Measurements from ENCODE around the gene SNCG. TPM values are rescaled to one million over a fixed set of nuclear protein-coding genes. Genes with fewer than 3 reads are reported as not detected.

SNCG gene
- polyA plus RNA-seq, 4 donors, result 2.4 to 44.8 (median 3.3) TPM

DNA sequence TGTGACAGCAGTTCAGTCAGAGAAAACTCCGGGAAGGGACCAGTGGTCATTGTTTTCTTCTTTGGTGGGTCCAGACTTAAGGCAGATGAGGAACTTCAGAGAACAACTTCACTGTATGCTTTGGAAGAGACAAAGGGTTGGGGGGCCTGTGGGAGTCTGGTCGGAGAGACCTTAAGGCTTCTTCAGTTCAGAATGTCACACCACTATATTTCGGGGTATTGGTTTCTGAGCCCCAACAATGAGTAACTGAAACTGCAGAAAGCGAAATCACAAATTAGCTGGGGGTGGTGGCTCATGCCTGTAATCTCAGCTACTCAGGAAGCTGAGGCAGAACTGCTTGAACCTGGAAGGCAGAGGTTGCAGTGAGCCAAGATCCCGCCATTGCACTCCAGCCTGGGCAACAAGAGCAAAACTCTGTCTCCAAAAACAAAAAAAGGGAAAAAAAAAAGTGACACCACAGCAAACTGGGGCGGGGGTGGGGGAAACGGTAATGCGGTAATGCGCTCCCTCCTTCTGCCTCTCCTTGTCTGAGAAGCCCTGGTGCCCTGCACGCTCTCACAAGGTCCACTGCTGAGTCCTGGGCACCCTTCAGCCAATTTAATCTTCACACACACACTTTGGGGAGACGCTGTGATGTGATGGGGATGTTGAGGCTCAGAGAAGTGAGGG lies 7.7 kb downstream of the SNCG start:
- FAIRE-seq, result no peak
- WGBS, 3 donors, result 57 to 82% (median 69%) methylated on average over 11 of the region's 11 CpGs
- Histone ChIP-seq H3K4me1 (ENCODE audit: control insufficient read depth in 3 of 3, insufficient read depth in 2 of 3, low read depth in 1 of 3, low read length in 2 of 3) (peaks cover 0 to 40% (median 4%) of the 10 kb centered on the region in 3 donors), H3K36me3 (ENCODE audit: control insufficient read depth in 3 of 3, insufficient read depth in 2 of 3, low read depth in 1 of 3, low read length in 3 of 3) (no peaks in the 10 kb centered on the region), H3K27ac (ENCODE audit: low read depth in 1 of 3, low read length in 2 of 3) (no peak overlapping the region), H3K9me3 (ENCODE audit: control insufficient read depth in 2 of 2, insufficient read depth in 1 of 2, low read depth in 1 of 2, low read length in 1 of 2) (no peaks in the 10 kb centered on the region), H3K27me3 (ENCODE audit: control insufficient read depth in 3 of 3, insufficient read depth in 3 of 3, low read length in 3 of 3) (peaks cover 0 to 22% (median 0%) of the 10 kb centered on the region in 3 donors), H3K4me3 (ENCODE audit: low read depth in 1 of 3, low read length in 3 of 3) (no peak overlapping the region)
- DNase-seq, result no peak

DNA sequence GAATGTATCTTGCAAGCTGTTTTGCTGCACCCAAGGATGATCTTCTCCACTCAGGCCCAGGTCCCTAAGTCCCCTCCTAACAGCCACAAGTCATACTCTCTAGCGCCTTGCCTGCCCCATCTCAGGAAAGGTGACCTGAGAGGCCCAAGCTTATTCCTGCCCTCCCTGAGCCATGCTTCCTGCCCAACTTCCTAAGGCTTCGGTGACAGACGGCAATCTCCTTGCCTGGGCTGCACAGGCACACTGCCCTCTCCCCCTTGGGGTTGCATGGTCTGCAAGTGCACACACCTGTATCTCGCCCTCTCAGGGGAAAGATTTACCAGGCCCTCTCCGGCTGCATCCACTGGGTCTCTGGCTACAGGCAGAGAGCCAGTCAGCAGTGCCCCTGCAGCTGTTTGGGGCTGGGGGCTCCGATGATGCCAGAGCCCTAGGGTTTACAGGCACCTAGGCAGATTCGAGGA lies 9.1 kb downstream of the SNCG start:
- 68 to 80% (median 69%) methylated on average over 7 of the region's 7 CpGs for WGBS, 3 donors
- Histone ChIP-seq H3K27ac (ENCODE audit: low read depth in 1 of 3, low read length in 2 of 3) (no peak overlapping the region), H3K4me3 (ENCODE audit: low read depth in 1 of 3, low read length in 3 of 3) (no peak overlapping the region), H3K27me3 (ENCODE audit: control insufficient read depth in 3 of 3, insufficient read depth in 3 of 3, low read length in 3 of 3) (peaks cover 0 to 26% (median 0%) of the 10 kb centered on the region in 3 donors), H3K4me1 (ENCODE audit: control insufficient read depth in 3 of 3, insufficient read depth in 2 of 3, low read depth in 1 of 3, low read length in 2 of 3) (peaks cover 4 to 50% (median 5%) of the 10 kb centered on the region in 3 donors), H3K9me3 (ENCODE audit: control insufficient read depth in 2 of 2, insufficient read depth in 1 of 2, low read depth in 1 of 2, low read length in 1 of 2) (no peaks in the 10 kb centered on the region), H3K36me3 (ENCODE audit: control insufficient read depth in 3 of 3, insufficient read depth in 2 of 3, low read depth in 1 of 3, low read length in 3 of 3) (no peaks in the 10 kb centered on the region)
- DNase-seq, result no peak
- no peak for FAIRE-seq

DNA sequence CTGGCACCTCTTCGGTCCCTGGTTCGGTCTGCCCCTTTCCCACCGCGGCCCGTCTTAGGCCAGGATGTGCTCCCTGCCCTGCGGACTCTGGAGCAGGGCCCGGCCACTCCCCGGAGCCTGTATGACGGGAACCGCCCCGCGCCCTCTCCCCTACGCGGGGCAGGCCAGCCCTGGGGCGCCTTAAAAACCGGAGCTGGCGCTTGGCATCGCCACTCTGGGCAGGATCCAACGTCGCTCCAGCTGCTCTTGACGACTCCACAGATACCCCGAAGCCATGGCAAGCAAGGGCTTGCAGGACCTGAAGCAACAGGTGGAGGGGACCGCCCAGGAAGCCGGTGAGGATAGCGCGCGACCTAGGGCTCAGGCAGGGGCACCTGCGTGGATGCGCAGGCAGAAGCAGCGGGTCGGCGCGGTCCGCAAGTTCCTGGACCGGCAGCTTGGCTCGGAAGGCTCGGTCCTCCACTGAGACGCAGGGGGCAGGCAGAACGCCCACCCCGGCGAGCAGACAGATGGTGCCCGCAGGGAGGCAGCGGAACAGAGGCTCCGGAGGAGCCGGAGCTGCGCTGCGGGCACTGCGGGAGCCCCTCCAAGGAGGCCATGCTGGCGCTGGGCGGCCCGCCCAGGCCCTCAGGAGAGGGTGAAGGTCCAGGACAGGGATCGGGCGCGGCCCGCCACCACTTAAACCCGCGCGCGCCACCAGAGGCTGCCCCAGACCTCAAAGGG lies 10.0 kb downstream of the SNCG start, which contains the start of gene ADIRF:
Gene ADIRF, plus strand, starts transcription at position 212 of the 723 bp plus-strand sequence. Its CDS starts 63 bp downstream, at position 275.
- Histone ChIP-seq H3K4me3 (ENCODE audit: low read depth in 1 of 3, low read length in 3 of 3) (peak within 1 kb of the TSS; percentile 17 to 51 (median 28)), H3K36me3 (ENCODE audit: control insufficient read depth in 3 of 3, insufficient read depth in 2 of 3, low read depth in 1 of 3, low read length in 3 of 3) (no peaks in the 10 kb centered on the region), H3K27me3 (ENCODE audit: control insufficient read depth in 3 of 3, insufficient read depth in 3 of 3, low read length in 3 of 3) (peaks cover 0 to 30% (median 0%) of the 10 kb centered on the region in 3 donors), H3K4me1 (ENCODE audit: control insufficient read depth in 3 of 3, insufficient read depth in 2 of 3, low read depth in 1 of 3, low read length in 2 of 3) (peaks cover 4 to 50% (median 5%) of the 10 kb centered on the region in 3 donors), H3K9me3 (ENCODE audit: control insufficient read depth in 2 of 2, insufficient read depth in 1 of 2, low read depth in 1 of 2, low read length in 1 of 2) (no peaks in the 10 kb centered on the region), H3K27ac (ENCODE audit: low read depth in 1 of 3, low read length in 2 of 3) (peak within 1 kb of the TSS in 2 of 3 donors; percentile 85 to 95)
- no peak for FAIRE-seq
- DNase-seq, result peak; percentile 68 to 88
- WGBS, 3 donors, result 3 to 15% (median 14%) methylated on average over 46 to 59 of the region's 59 CpGs

DNA sequence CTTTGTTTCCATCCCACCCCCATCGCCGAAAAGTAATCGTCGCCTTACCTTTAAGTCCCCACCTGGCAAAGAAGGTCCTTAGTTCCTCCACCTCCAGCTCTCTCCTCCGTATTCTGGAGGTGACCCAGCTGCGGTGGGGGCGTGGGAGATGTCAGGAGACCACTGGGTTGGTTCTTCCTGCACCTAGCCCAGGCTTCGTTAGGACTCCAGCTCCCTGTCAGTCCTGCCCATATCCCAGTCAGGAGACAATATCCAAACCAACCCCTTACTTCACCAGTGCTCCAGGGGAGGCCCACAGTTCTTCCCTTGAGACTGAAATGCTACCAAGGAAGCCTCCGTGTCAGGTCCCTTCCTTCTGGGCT lies 10.6 kb downstream of the SNCG start:
- H3K4me3 ChIP-seq (ENCODE audit: low read depth in 1 of 3, low read length in 3 of 3), result peak overlapping the region in 1 of 3 donors; percentile 51
- 16 to 40% (median 23%) methylated on average over 9 of the region's 9 CpGs for WGBS, 3 donors
- no peaks in the 10 kb centered on the region for H3K36me3 ChIP-seq (ENCODE audit: control insufficient read depth in 3 of 3, insufficient read depth in 2 of 3, low read depth in 1 of 3, low read length in 3 of 3)
- H3K4me1 ChIP-seq (ENCODE audit: control insufficient read depth in 3 of 3, insufficient read depth in 2 of 3, low read depth in 1 of 3, low read length in 2 of 3), result peaks cover 4 to 50% (median 5%) of the 10 kb centered on the region in 3 donors
- peak overlapping the region in 2 of 3 donors; percentile 85 to 95 for H3K27ac ChIP-seq (ENCODE audit: low read depth in 1 of 3, low read length in 2 of 3)
- peaks cover 0 to 32% (median 0%) of the 10 kb centered on the region in 3 donors for H3K27me3 ChIP-seq (ENCODE audit: control insufficient read depth in 3 of 3, insufficient read depth in 3 of 3, low read length in 3 of 3)
- FAIRE-seq (no peak), DNase-seq (no peak)
- no peaks in the 10 kb centered on the region for H3K9me3 ChIP-seq (ENCODE audit: control insufficient read depth in 2 of 2, insufficient read depth in 1 of 2, low read depth in 1 of 2, low read length in 1 of 2)

DNA sequence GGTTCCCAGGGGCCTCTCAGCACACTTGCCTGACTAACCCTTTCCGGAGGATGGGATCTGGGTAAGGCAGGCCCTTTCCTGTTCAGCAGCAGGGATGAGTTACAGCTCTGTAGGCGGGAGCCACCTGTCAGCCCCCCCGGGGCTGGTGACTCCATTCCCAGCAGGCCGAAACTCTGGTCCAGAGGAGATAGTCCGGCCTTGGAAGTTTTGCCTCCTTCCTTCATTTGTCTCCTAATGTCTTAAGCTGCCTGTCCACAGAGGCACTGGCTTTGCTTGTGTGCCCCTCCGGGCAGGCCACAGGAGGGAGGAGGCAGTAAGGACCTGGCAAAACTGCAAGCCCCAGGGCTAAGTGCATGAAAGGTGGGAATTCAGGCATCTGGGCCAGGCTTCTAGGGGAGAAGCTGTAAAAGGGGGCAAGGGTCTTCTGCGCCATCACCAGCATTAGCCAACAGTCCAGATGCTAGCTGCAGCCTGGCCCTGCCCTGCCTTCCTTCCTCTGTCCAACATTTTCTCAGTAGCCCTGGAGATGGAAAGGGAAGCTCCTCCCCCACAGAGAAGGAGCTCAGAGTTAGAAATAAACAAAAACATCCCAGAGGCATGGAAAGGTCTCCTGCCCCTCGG lies 11.1 kb downstream of the SNCG start:
- H3K36me3 ChIP-seq (ENCODE audit: control insufficient read depth in 3 of 3, insufficient read depth in 2 of 3, low read depth in 1 of 3, low read length in 3 of 3), result no peaks in the 10 kb centered on the region
- H3K9me3 ChIP-seq (ENCODE audit: control insufficient read depth in 2 of 2, insufficient read depth in 1 of 2, low read depth in 1 of 2, low read length in 1 of 2), result no peaks in the 10 kb centered on the region
- H3K4me3 ChIP-seq (ENCODE audit: low read depth in 1 of 3, low read length in 3 of 3), result peak overlapping the region in 2 of 3 donors; percentile 51 to 71
- FAIRE-seq (no peak), DNase-seq (peak; percentile 40 to 41)
- whole genome bisulfite sequencing, 3 donors, result 59 to 63% (median 61%) methylated on average over 8 of the region's 8 CpGs
- H3K27ac ChIP-seq (ENCODE audit: low read depth in 1 of 3, low read length in 2 of 3), result peak overlapping the region in 2 of 3 donors; percentile 85 to 95
- H3K27me3 ChIP-seq (ENCODE audit: control insufficient read depth in 3 of 3, insufficient read depth in 3 of 3, low read length in 3 of 3), result peaks cover 0 to 32% (median 0%) of the 10 kb centered on the region in 3 donors
- H3K4me1 ChIP-seq (ENCODE audit: control insufficient read depth in 3 of 3, insufficient read depth in 2 of 3, low read depth in 1 of 3, low read length in 2 of 3), result peaks cover 4 to 50% (median 5%) of the 10 kb centered on the region in 3 donors

DNA sequence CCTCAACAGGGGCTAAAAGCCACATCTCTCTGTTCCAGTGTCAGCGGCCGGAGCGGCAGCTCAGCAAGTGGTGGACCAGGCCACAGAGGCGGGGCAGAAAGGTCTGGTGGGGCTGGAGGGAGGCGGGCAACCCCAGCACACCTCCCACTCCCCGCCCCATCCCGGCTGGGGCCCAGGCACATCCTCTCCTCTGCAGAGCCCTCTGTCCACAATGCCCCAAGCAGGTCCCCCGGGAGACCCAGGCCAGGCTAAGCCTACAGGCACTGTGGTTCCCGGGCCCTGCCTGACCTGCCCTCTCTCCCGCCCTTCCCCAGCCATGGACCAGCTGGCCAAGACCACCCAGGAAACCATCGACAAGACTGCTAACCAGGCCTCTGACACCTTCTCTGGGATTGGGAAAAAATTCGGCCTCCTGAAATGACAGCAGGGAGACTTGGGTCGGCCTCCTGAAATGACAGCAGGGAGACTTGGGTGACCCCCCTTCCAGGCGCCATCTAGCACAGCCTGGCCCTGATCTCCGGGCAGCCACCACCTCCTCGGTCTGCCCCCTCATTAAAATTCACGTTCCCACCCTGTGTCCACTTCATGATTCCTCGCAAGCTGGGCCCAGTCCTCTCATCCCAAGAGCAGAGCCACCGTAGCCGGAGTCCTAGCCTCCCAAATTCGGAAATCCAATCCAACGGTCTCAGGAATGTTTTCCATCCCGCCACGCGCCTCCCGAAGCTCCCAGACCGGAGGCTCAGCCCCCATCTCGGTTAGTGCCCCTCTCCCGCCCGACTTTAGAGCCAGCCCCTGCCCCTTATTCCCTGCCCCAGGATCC lies 12.0 kb downstream of the SNCG start:
- peaks cover 4 to 50% (median 5%) of the 10 kb centered on the region in 3 donors for H3K4me1 ChIP-seq (ENCODE audit: control insufficient read depth in 3 of 3, insufficient read depth in 2 of 3, low read depth in 1 of 3, low read length in 2 of 3)
- peaks cover 0 to 32% (median 0%) of the 10 kb centered on the region in 3 donors for H3K27me3 ChIP-seq (ENCODE audit: control insufficient read depth in 3 of 3, insufficient read depth in 3 of 3, low read length in 3 of 3)
- peak overlapping the region; percentile 36 to 95 (median 85) for H3K27ac ChIP-seq (ENCODE audit: low read depth in 1 of 3, low read length in 2 of 3)
- H3K4me3 ChIP-seq (ENCODE audit: low read depth in 1 of 3, low read length in 3 of 3), result peak overlapping the region; percentile 39 to 71 (median 51)
- DNase-seq, result no peak
- no peaks in the 10 kb centered on the region for H3K36me3 ChIP-seq (ENCODE audit: control insufficient read depth in 3 of 3, insufficient read depth in 2 of 3, low read depth in 1 of 3, low read length in 3 of 3)
- 40 to 63% (median 50%) methylated on average over 27 to 30 of the region's 30 CpGs for WGBS, 3 donors
- FAIRE-seq, result no peak
- no peaks in the 10 kb centered on the region for H3K9me3 ChIP-seq (ENCODE audit: control insufficient read depth in 2 of 2, insufficient read depth in 1 of 2, low read depth in 1 of 2, low read length in 1 of 2)

DNA sequence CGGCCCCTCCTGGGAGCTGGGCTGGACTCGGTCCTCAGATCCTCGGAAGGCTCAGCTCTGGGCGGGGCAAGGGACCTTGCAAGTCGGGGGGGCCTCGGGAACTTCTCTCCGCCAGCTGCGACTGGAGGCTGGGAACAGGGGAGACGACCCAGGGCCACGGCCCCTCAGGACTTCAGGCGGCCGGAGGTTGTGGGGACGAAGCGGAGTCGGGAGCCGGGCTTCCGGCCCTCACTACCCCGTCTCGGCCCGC lies 12.5 kb downstream of the SNCG start:
- H3K4me3 ChIP-seq (ENCODE audit: low read depth in 1 of 3, low read length in 3 of 3), result peak overlapping the region; percentile 39 to 71 (median 51)
- FAIRE-seq (no peak), DNase-seq (no peak)
- peak overlapping the region; percentile 36 to 95 (median 85) for H3K27ac ChIP-seq (ENCODE audit: low read depth in 1 of 3, low read length in 2 of 3)
- no peaks in the 10 kb centered on the region for H3K36me3 ChIP-seq (ENCODE audit: control insufficient read depth in 3 of 3, insufficient read depth in 2 of 3, low read depth in 1 of 3, low read length in 3 of 3)
- peaks cover 0 to 32% (median 0%) of the 10 kb centered on the region in 3 donors for H3K27me3 ChIP-seq (ENCODE audit: control insufficient read depth in 3 of 3, insufficient read depth in 3 of 3, low read length in 3 of 3)
- H3K4me1 ChIP-seq (ENCODE audit: control insufficient read depth in 3 of 3, insufficient read depth in 2 of 3, low read depth in 1 of 3, low read length in 2 of 3), result peaks cover 4 to 50% (median 5%) of the 10 kb centered on the region in 3 donors
- WGBS, 3 donors, result 0 to 1% (median 0%) methylated on average over 6 to 20 of the region's 20 CpGs
- H3K9me3 ChIP-seq (ENCODE audit: control insufficient read depth in 2 of 2, insufficient read depth in 1 of 2, low read depth in 1 of 2, low read length in 1 of 2), result no peaks in the 10 kb centered on the region
